LNCaP clone FGC (cell line): Measurements from ENCODE around the gene ZFAND3.

Experiments used
- DNase-seq: peaks from one replicate; pipeline ENCODE4 v3.0.0-alpha.2; 2011; ENCODE audit warnings: low read depth
- H3K4me3 ChIP-seq: 2 replicates; pipeline ENCODE4 v1.5.1; 2011; ENCODE audit warnings: mild to moderate bottlenecking, low read depth, low read length, control low read depth
- CTCF ChIP-seq: IDR thresholded peaks from 2 replicates; pipeline ENCODE4 v1.5.1; 2012; ENCODE audit warnings: mild to moderate bottlenecking; ENCODE audit not compliant: control insufficient read depth, insufficient read depth; ENCODE audit errors: extremely low read depth

ZFAND3 gene

GRCh38 chr6:37826188-37826587, 6.7 kb downstream of the ZFAND3 start:
- TF ChIP-seq CTCF, result no peak
- no peak for DNase-seq
- no peak overlapping the region for H3K4me3 ChIP-seq

GRCh38 chr6:37826993-37827392, 7.5 kb downstream of the ZFAND3 start:
- no peak overlapping the region for H3K4me3 ChIP-seq
- DNase-seq, result no peak
- TF ChIP-seq CTCF, result no peak

GRCh38 chr6:37827603-37828265, 8.2 kb downstream of the ZFAND3 start:
- no peak overlapping the region for H3K4me3 ChIP-seq
- DNase-seq, result no peak

GRCh38 chr6:37830225-37830624, 10.7 kb downstream of the ZFAND3 start:
- DNase-seq, result no peak
- no peak overlapping the region for H3K4me3 ChIP-seq
- TF ChIP-seq CTCF, result no peak

More at GRCh38 chr6:37827603-37828265, 8.2 kb downstream of the ZFAND3 start:
- TF ChIP-seq CTCF, result no peak

- no peak for TF ChIP-seq CTCF
- no peak for DNase-seq
- H3K4me3 ChIP-seq, result no peak overlapping the region
Observed at GRCh38 chr6:37831457-37831856, 11.9 kb downstream of the ZFAND3 start.

- no peak overlapping the region for H3K4me3 ChIP-seq
- no peak for TF ChIP-seq CTCF
- DNase-seq, result no peak
Observed at GRCh38 chr6:37835923-37836322, 16.4 kb downstream of the ZFAND3 start.
